ENCODE results near the gene SEC61B.

SEC61B gene

DNA sequence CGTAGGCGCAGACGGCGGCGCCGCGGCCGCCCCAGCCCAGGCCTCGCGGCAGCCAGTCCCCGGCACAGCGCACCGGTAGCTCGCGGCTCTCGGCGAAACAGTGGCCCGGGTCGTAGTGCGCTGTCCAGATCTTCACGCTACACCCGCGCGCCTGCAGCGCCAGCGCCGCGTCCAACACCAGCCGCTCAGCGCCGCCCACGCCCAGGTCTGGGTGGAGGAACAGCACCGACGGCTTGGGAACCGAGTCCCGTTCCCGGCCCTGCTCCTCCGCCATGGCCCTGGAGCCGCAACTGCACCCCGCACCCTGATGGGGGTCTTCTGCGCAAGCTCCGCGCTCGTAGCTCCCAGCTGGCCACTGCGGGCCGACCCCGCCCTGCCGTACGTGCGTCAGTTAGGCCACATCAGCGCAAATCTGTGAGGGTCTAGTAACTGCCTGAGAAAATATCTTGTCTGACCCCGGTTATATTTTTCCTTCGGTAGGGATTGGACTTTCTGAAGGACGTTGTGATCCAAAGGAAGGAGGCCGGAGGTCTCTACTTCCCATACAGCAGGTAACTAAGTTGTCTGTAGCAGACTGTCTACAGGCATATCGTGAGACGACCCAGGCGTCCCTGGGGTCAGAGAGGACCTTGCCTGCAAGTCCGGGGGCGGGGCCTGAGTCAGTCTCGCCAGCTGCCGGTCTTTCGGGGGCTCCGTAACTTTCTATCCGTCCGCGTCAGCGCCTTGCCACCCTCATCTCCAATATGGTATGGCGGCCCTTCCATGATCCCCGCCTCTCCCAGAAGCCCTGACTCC is at the start of gene SEC61B, which contains the start of gene ALG2:
Gene SEC61B (plus strand): TSS at position 662 of the 795 bp plus-strand sequence. CDS start 82 bp downstream, at position 744.
Gene ALG2 (minus strand): TSS at position 322 of the 795 bp plus-strand sequence. CDS start 48 bp downstream, at position 274.
- TF ChIP-seq, protein P1, sequence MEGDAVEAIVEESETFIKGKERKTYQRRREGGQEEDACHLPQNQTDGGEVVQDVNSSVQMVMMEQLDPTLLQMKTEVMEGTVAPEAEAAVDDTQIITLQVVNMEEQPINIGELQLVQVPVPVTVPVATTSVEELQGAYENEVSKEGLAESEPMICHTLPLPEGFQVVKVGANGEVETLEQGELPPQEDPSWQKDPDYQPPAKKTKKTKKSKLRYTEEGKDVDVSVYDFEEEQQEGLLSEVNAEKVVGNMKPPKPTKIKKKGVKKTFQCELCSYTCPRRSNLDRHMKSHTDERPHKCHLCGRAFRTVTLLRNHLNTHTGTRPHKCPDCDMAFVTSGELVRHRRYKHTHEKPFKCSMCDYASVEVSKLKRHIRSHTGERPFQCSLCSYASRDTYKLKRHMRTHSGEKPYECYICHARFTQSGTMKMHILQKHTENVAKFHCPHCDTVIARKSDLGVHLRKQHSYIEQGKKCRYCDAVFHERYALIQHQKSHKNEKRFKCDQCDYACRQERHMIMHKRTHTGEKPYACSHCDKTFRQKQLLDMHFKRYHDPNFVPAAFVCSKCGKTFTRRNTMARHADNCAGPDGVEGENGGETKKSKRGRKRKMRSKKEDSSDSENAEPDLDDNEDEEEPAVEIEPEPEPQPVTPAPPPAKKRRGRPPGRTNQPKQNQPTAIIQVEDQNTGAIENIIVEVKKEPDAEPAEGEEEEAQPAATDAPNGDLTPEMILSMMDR (conservative IDR thresholded peaks at IDR 0.05): no peak
- peak; percentile 90 for TF ChIP-seq ZFX (IDR thresholded peaks at IDR 0.05)
- H3K27ac ChIP-seq: peak within 1 kb of the TSS; percentile 93

GRCh38 chr9:99173570-99174504 is 48.2 kb upstream of the SEC61B start:
- TF ChIP-seq ZFX (IDR thresholded peaks at IDR 0.05): no peak
- TF ChIP-seq, protein P1 (conservative IDR thresholded peaks at IDR 0.05): no peak
- no peak overlapping the region for H3K27ac ChIP-seq

DNA sequence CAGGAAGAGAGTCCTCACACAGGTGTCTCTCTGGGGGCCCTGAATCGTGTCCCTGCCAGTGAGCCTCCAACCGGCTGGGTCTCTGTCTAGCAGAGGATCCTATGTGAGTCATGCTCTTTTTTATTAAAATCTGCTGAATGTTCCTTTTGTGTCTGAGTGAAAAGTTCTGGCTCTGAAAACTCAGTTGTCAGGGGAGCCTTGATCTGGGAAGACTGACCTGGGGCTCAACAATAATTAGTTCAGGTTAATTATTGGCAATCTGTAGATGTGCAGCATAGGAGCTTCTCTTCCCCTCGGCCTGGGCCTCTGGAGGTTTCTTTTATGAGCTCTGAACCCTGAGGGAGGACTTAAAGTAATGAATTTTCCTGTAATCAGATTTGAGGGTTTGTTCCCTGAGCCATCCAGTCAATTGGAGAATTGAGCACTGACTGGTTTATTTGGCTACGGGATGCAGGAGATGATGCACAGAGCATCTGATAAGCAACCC is 45.5 kb upstream of the SEC61B start:
- TF ChIP-seq ZFX (IDR thresholded peaks at IDR 0.05): no peak
- TF ChIP-seq, protein P1 (conservative IDR thresholded peaks at IDR 0.05): no peak
- no peak overlapping the region for H3K27ac ChIP-seq

- no peak overlapping the region for H3K27ac ChIP-seq
- TF ChIP-seq, protein P1 (conservative IDR thresholded peaks at IDR 0.05): no peak
- TF ChIP-seq ZFX (IDR thresholded peaks at IDR 0.05): no peak
Measured at GRCh38 chr9:99177576-99178366, 44.3 kb upstream of the SEC61B start.

- TF ChIP-seq, protein P1 (conservative IDR thresholded peaks at IDR 0.05): no peak
- no peak for TF ChIP-seq ZFX (IDR thresholded peaks at IDR 0.05)
- H3K27ac ChIP-seq: no peak overlapping the region
Measured at GRCh38 chr9:99178912-99179872, 42.9 kb upstream of the SEC61B start.

- H3K27ac ChIP-seq: no peak overlapping the region
- no peak for TF ChIP-seq ZFX (IDR thresholded peaks at IDR 0.05)
- TF ChIP-seq, protein P1 (conservative IDR thresholded peaks at IDR 0.05): no peak
Measured at GRCh38 chr9:99180199-99180598, 41.9 kb upstream of the SEC61B start.
